Esophagus squamous epithelium (tissue), 4 donors: ENCODE data around the gene SRF.

ENCODE experiments used
- POLR2A ChIP-seq, 4 donors: fragments of 450-650 bp; IDR thresholded peaks; one replicate each; pipeline ENCODE4 v1.6.1; 2017; ENCODE audit warnings: antibody characterized with exemption in 4 of 4, mild to moderate bottlenecking in 4 of 4, moderate library complexity in 3 of 4
- TF ChIP-seq, protein P1 (sequence below), 6 experiments: fragments of 450-650 bp in 4 of 6; fragments of 200-600 bp in 2 of 6; sonication (generic) in 2 of 6; IDR thresholded peaks; one replicate each; pipeline ENCODE4 v1.5.1; 2016 to 2019; ENCODE audit warnings: antibody characterized with exemption in 6 of 6, mild to moderate bottlenecking in 4 of 6, moderate library complexity in 4 of 6

DNA sequence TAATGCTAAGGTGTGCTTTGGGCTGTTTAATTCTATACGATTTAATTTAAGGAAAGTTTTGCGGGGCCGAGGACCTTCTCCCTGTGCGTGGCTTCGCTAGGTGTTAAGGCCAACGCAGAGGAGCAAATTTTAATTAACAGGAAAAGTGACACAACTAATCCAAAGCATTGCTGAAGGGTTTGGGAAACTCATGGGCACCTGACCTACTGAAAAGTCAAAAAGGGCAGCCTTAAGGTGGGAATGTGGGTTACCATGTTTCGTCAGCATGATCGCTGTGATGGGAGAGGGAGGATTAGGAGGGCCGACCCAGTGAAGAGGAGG, 10.5 kb downstream of the SRF start:
- TF ChIP-seq, protein P1, sequence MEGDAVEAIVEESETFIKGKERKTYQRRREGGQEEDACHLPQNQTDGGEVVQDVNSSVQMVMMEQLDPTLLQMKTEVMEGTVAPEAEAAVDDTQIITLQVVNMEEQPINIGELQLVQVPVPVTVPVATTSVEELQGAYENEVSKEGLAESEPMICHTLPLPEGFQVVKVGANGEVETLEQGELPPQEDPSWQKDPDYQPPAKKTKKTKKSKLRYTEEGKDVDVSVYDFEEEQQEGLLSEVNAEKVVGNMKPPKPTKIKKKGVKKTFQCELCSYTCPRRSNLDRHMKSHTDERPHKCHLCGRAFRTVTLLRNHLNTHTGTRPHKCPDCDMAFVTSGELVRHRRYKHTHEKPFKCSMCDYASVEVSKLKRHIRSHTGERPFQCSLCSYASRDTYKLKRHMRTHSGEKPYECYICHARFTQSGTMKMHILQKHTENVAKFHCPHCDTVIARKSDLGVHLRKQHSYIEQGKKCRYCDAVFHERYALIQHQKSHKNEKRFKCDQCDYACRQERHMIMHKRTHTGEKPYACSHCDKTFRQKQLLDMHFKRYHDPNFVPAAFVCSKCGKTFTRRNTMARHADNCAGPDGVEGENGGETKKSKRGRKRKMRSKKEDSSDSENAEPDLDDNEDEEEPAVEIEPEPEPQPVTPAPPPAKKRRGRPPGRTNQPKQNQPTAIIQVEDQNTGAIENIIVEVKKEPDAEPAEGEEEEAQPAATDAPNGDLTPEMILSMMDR (IDR thresholded peaks at IDR 0.05): no peak
- no peak for TF ChIP-seq POLR2A (IDR thresholded peaks at IDR 0.05)
